Keratinocyte (primary cell): ENCODE measurements around the gene DUSP22. TPM values are rescaled to one million over a fixed set of nuclear protein-coding genes. Genes with fewer than 3 reads are reported as not detected.

Source experiments
- DNase-seq: peaks from one replicate; pipeline ENCODE4 v3.0.0-alpha.2; 2011; ENCODE audit warnings: low read depth, missing footprints, low spot score
- FAIRE-seq: peaks from 2 replicates; lab custom pipeline; 2011; peaks lifted over from hg19 to GRCh38; lab: Jason Lieb, UNC
- H2AFZ ChIP-seq: 2 replicates; pipeline ENCODE4 v1.6.0; 2012; ENCODE audit warnings: low read length, control low read depth, inconsistent platforms; ENCODE audit not compliant: control insufficient read depth
- H3K27ac ChIP-seq: 2 replicates; pipeline ENCODE4 v1.5.1; 2011; ENCODE audit warnings: low read length; ENCODE audit not compliant: control insufficient read depth, insufficient read depth
- H3K27me3 ChIP-seq: 3 replicates; pipeline ENCODE4 v1.6.0; 2011; ENCODE audit warnings: low read length; ENCODE audit not compliant: control insufficient read depth, insufficient read depth; ENCODE audit errors: extremely low read depth
- H3K36me3 ChIP-seq, 2 experiments: 2 replicates in 1 of 2; 3 replicates in 1 of 2; pipeline ENCODE4 v1.5.1; 2011; ENCODE audit warnings: low read length in 2 of 2, mild to moderate bottlenecking in 1 of 2; ENCODE audit not compliant: control insufficient read depth in 2 of 2, insufficient read depth in 2 of 2; ENCODE audit errors: extremely low read depth in 1 of 2
- H3K4me1 ChIP-seq: 3 replicates; pipeline ENCODE4 v1.5.1; 2011; ENCODE audit warnings: low read length; ENCODE audit not compliant: control insufficient read depth, insufficient read depth; ENCODE audit errors: extremely low read depth
- H3K4me2 ChIP-seq: 3 replicates; pipeline ENCODE4 v1.6.0; 2011; ENCODE audit warnings: low read depth, low read length; ENCODE audit not compliant: control insufficient read depth, insufficient read depth; ENCODE audit errors: extremely low read depth
- H3K4me3 ChIP-seq, 3 experiments: fragments of 200-600 bp in 1 of 3; sonication (generic) in 1 of 3; 2 replicates in 2 of 3; 3 replicates in 1 of 3; pipeline ENCODE4 v1.5.1; 2011 to 2016; ENCODE audit warnings: low read length in 3 of 3, mild to moderate bottlenecking in 3 of 3, control low read depth in 2 of 3, inconsistent platforms in 1 of 3, low read depth in 1 of 3, mixed read lengths in 1 of 3, mixed run types in 1 of 3, moderate library complexity in 1 of 3; ENCODE audit not compliant: control insufficient read depth in 2 of 3, insufficient read depth in 2 of 3; ENCODE audit errors: extremely low read depth in 1 of 3
- H3K79me2 ChIP-seq: 2 replicates; pipeline ENCODE4 v1.6.0; 2012; ENCODE audit warnings: low read length; ENCODE audit not compliant: control insufficient read depth, insufficient read depth
- H3K9ac ChIP-seq: 3 replicates; pipeline ENCODE4 v1.6.0; 2011; ENCODE audit warnings: low read length; ENCODE audit not compliant: control insufficient read depth, insufficient read depth; ENCODE audit errors: extremely low read depth
- H3K9me1 ChIP-seq: 3 replicates; pipeline ENCODE4 v1.6.0; 2011; ENCODE audit warnings: low read length; ENCODE audit not compliant: control insufficient read depth, insufficient read depth; ENCODE audit errors: extremely low read depth
- H3K9me3 ChIP-seq: 2 replicates; pipeline ENCODE4 v1.5.1; 2012; ENCODE audit warnings: low read depth, low read length; ENCODE audit not compliant: control insufficient read depth
- H4K20me1 ChIP-seq: 3 replicates; pipeline ENCODE4 v1.6.0; 2011; ENCODE audit warnings: low read length; ENCODE audit not compliant: control insufficient read depth, insufficient read depth; ENCODE audit errors: extremely low read depth
- EZH2 ChIP-seq: IDR thresholded peaks from one replicate; pipeline ENCODE4 v1.6.1; 2012; ENCODE audit warnings: inconsistent platforms, mild to moderate bottlenecking, low read length, moderate library complexity
- dilution Hi-C: fragments of 300-500 bp; cut with MboI; formaldehyde crosslinking; loops from one replicate; pipeline ENCODE4 v1.7.0; 2020; ENCODE audit warnings: low sequenced_read_pairs; ENCODE audit not compliant: extremely low pct_ligation_motif_present
- polyA plus RNA-seq, 5 experiments: library from polyadenylated mRNA; depleted of rRNA in 3 of 5; stranded (reverse) in 3 of 5; stranded (forward) in 1 of 5; unstranded in 1 of 5; fragments of >200 nt; gene quantifications; 1 replicate in 1 of 5; 2 replicates in 3 of 5; 3 replicates in 1 of 5; pipeline versions ENCODE4 v1.2.1 to v1.2.3, GENCODE V29; 2011 to 2012; ENCODE audit warnings: missing spikeins in 2 of 5, low read depth in 1 of 5, low replicate concordance in 1 of 5
- TF ChIP-seq, protein P1 (sequence below), 3 experiments: IDR thresholded peaks in 1 of 3; conservative IDR thresholded peaks in 1 of 3; optimal IDR thresholded peaks in 1 of 3; 2 replicates in 2 of 3; 3 replicates in 1 of 3; pipeline versions ENCODE3 to v1.5.1; 2011; ENCODE audit warnings: low read length in 3 of 3, mild to moderate bottlenecking in 3 of 3, moderate library complexity in 2 of 3, control low read depth in 1 of 3, inconsistent platforms in 1 of 3; ENCODE audit not compliant: insufficient read depth in 2 of 3; ENCODE audit errors: extremely low read depth in 1 of 3

Gene DUSP22
- polyA plus RNA-seq, 1 donor (not counting 4 experiments of a cell fraction or from before 2014, with no cell fraction given): 17.3 TPM

DNA sequence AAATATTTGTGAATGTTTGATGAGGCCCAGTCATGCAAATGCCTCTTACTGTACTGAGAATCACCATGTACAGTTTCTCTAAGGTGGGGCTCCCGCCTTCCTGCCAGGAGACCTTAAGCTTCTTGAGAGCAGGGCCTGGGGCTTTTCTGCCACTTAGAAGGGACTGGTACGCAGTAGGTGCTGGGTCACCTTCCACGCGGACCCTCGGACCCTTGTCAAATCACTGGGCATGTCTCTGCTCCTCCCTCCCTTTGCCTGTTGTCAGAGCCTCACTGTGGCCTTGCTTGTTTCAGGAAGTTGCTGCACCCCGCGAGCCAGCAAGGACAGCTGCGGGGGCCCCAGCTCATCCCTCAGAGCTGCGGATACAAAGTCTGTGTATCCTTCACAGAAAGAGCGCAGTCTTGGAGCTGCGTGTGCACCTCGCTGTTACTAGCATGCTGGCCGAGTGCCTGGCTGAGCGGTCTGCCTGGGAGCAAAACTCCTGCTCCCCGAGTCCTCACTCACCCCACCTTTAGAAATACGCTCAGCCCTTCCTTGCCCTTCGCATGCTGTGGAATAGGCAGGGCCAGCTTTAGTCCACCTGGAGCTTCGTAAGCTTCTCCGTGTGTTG, 68.6 kb downstream of the DUSP22 start:
- Histone ChIP-seq H3K79me2 (no peaks in the 10 kb centered on the region), H3K4me2 (no peak overlapping the region), H2AFZ (no peak overlapping the region), H3K4me1 (no peaks in the 10 kb centered on the region), H3K9me1 (no peaks in the 10 kb centered on the region), H3K27ac (no peak overlapping the region), H3K9me3 (peaks cover 6% of the 10 kb centered on the region), H4K20me1 (no peaks in the 10 kb centered on the region), H3K27me3 (no peaks in the 10 kb centered on the region), H3K36me3 (no peaks in the 10 kb centered on the region), H3K9ac (no peak overlapping the region), H3K4me3 (no peak overlapping the region)
- no peak for DNase-seq
- no peak for TF ChIP-seq EZH2
- TF ChIP-seq, protein P1, sequence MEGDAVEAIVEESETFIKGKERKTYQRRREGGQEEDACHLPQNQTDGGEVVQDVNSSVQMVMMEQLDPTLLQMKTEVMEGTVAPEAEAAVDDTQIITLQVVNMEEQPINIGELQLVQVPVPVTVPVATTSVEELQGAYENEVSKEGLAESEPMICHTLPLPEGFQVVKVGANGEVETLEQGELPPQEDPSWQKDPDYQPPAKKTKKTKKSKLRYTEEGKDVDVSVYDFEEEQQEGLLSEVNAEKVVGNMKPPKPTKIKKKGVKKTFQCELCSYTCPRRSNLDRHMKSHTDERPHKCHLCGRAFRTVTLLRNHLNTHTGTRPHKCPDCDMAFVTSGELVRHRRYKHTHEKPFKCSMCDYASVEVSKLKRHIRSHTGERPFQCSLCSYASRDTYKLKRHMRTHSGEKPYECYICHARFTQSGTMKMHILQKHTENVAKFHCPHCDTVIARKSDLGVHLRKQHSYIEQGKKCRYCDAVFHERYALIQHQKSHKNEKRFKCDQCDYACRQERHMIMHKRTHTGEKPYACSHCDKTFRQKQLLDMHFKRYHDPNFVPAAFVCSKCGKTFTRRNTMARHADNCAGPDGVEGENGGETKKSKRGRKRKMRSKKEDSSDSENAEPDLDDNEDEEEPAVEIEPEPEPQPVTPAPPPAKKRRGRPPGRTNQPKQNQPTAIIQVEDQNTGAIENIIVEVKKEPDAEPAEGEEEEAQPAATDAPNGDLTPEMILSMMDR (optimal IDR thresholded peaks at IDR 0.05 in 1 of 3, IDR thresholded peaks at IDR 0.05 in 1 of 3, conservative IDR thresholded peaks at IDR 0.05 in 1 of 3; ENCODE audit: extremely low read depth in 1 of 3, insufficient read depth in 2 of 3, low read length in 3 of 3): no peak
- no peak for FAIRE-seq
- dilution Hi-C loops: no loop called here

DNA sequence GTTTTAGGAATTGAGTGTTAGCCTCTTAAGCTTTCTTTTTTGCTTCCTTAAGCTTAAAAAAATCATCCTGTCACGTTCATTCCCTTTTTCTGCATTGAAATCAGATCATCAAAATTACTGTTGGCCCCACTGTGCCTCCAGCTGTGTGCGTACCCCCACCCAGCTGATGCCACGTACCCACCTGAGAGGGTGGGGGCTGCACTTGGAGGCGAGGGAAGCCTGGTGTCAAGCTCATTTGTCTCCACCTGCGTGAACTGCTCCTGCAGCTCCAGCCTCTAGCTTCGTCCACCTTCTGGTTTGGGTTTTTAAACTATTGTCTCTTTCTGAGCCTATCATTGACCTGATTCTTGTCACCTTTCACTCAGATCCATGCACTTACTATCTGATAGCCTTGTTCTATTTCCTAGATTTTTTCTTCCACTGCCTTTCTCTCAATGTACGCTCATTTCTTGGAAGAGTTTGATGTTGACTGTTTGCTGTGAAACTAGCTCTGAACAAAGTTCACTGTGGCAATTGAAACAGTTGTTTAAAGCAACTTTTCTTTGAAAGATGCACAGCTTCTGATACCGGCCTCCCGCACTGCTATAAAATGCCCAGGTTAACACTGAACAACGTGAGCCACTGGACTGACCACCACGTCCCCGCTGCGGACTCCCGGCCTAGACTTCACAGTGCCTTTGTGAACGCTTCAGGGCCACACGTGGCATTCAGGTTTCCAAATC, 69.3 kb downstream of the DUSP22 start:
- H3K9me3 ChIP-seq: peaks cover 6% of the 10 kb centered on the region
- no peak overlapping the region for H3K4me2 ChIP-seq
- H2AFZ ChIP-seq: no peak overlapping the region
- H3K9me1 ChIP-seq: no peaks in the 10 kb centered on the region
- H3K79me2 ChIP-seq: no peaks in the 10 kb centered on the region
- FAIRE-seq: no peak
- dilution Hi-C loops: no loop called here
- H3K27ac ChIP-seq: no peak overlapping the region
- H3K27me3 ChIP-seq: no peaks in the 10 kb centered on the region
- no peaks in the 10 kb centered on the region for H3K36me3 ChIP-seq
- H4K20me1 ChIP-seq: no peaks in the 10 kb centered on the region
- H3K9ac ChIP-seq: no peak overlapping the region
- no peak for TF ChIP-seq EZH2
- TF ChIP-seq, protein P1 (optimal IDR thresholded peaks at IDR 0.05 in 1 of 3, IDR thresholded peaks at IDR 0.05 in 1 of 3, conservative IDR thresholded peaks at IDR 0.05 in 1 of 3; ENCODE audit: extremely low read depth in 1 of 3, insufficient read depth in 2 of 3, low read length in 3 of 3): no peak
- no peak for DNase-seq
- H3K4me3 ChIP-seq: no peak overlapping the region
- no peaks in the 10 kb centered on the region for H3K4me1 ChIP-seq
